GM21737 (cell line): ENCODE data around the gene ASTL.
"Not testable (repeated sequence)": the region's sequence is repeated elsewhere in the genome, so short reads cannot be mapped to it uniquely, and the experiment has no call there.

Experiments used
- ATAC-seq: cut with Tn5 transposase; IDR thresholded peaks from one replicate; pipeline ENCODE4 v1.9.1; 2021; ENCODE audit warnings: mild to moderate bottlenecking, moderate library complexity; ENCODE audit not compliant: unreplicated experiment

Gene ASTL

GRCh38 chr2:96138179-96139145, at the start of gene ASTL:
Gene ASTL, minus strand, starts transcription at chr2:96138502. Its CDS starts 66 bp downstream, at chr2:96138436.
- no peak for ATAC-seq

- ATAC-seq: no peak
These were observed 48.3 kb upstream of the ASTL start for GRCh38 chr2:96186562-96186961.

DNA sequence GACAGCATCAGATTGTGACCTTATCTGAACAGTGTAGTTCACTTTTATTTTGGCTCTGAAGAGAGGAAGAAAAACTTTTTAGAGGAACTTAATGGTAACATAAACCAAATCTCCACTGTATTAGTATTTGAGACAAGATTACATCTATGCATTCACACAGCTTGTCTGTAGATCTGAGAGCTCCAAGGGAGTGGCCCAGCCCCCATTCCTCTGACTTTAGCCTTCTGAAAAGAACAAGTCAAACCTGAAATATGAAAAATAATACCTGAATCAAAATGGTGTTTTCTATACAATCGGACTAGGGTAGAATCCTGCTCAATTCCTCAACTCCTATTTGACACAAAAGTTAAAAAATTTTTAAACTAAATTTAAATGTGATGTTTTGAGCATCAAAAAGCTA, 47.2 kb upstream of the ASTL start:
- ATAC-seq: no peak

- no peak for ATAC-seq
These were observed 46.7 kb upstream of the ASTL start for GRCh38 chr2:96184989-96185388.

- no peak for ATAC-seq
These were observed 45.9 kb upstream of the ASTL start for GRCh38 chr2:96184188-96184587.

- no peak for ATAC-seq
These were observed 43.2 kb upstream of the ASTL start for GRCh38 chr2:96181529-96181928.

DNA sequence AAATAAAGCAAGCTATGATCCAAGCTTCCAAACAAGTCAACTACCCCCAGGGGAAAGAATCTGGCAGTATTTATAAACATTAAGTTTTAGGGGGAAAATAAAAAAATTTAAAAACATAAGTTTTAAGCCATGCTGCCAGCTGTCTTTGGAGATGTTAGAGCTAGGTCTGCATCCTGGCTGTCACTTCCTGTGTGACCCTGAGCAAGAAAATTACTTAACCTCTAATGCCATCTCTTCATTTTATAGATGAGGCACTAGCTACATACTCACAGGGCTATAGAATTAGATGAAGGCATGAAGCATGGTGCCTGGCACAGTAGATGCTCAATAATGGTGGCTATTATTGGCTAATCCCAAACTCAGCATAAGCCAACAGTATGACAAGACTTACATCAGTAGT, 42.2 kb upstream of the ASTL start:
- no peak for ATAC-seq

- no peak for ATAC-seq
These were observed 41.7 kb upstream of the ASTL start for GRCh38 chr2:96180002-96180401.

- no peak for ATAC-seq
These were observed 38.4 kb upstream of the ASTL start for GRCh38 chr2:96176661-96177060.

- no peak for ATAC-seq
These were observed 37.6 kb upstream of the ASTL start for GRCh38 chr2:96175951-96176350.

GRCh38 chr2:96174251-96175144, 36.2 kb upstream of the ASTL start:
- ATAC-seq: peak; percentile 85

DNA sequence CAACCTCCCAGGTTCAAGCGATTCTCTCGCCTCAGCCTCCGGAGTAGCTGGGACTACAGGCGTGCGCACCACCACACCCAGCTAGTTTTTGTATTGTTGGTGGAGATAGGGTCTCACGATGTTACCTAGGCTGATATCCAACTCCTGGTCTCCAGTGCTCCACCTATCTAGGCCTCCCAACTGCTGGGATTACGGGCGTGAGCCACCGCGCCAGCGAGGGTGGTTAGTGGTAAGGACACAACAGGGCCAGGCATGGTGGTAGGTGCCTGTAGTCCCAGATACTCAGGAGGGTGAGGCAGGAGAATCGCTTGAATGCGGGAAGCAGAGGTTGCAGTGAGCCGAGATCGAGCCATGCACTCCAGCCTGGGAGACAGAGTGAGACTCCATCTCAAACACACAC, 33.5 kb upstream of the ASTL start:
- ATAC-seq: no peak

GRCh38 chr2:96170626-96171025, 32.3 kb upstream of the ASTL start:
- ATAC-seq: no peak

DNA sequence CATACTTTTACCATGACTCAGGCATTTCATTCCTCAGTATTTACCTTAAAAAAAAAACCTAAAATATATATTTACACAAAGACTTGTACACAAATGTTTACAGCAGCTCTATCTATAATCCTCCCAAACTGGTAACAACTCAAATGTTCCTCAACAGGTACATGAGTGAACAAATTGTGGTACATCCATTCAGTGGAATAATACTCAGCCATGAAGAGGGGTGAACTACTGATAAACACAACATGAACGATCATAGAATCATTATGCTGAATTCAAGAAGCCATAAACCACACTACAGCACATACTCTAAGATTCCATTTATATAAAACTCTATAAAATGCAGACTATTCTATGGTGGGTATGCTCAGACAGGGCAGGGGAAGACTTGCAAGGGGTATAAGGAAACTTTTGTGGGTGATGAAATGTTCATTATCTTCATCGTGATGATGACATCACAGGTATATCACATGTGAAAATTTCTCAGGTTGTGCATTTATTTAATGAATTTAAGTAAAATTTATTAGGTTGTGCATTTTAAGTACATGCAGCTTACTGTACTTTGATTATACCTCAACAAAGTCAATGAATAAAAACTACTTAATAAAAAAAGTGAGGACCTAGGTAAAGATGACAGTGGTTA, 31.7 kb upstream of the ASTL start:
- ATAC-seq: no peak

GRCh38 chr2:96167407-96168013, 29.2 kb upstream of the ASTL start:
- no peak for ATAC-seq

GRCh38 chr2:96164459-96165184, 26.3 kb upstream of the ASTL start:
- peak; percentile 50 for ATAC-seq

DNA sequence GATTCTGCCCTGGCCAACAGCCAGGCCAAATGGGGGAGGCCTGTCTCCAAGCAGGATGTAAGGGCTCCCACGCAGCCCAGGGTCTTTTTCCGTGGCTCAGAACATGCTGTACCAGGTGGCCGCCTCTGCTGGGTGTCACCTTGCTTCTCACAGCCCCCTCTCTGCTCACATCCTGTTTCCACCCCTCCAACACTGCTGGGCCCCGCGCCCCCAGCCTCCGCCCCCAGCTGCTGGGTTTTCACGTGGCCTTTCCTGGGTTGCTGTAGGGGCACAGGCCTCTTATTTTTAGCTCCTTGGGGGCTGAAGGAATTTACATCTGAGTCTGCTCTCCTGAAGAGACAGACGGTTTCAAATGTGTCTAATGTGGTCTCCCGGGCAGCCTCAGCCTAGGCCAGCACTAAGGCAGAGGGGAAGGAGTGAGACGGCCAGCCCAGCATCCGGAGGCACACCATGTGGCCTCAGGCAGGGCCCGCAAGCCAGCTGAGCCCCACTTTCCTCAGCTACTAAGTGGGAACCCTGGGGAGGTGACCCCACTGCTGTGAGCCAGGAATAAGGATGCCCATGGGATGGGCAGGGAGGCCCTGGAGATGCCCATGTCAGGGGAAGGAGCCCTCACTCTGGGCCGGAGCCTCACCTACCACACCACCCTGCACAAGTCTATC, 25.6 kb upstream of the ASTL start:
- peak; percentile 54 for ATAC-seq

- no peak for ATAC-seq
These were observed 25.1 kb upstream of the ASTL start for GRCh38 chr2:96163415-96163767.

DNA sequence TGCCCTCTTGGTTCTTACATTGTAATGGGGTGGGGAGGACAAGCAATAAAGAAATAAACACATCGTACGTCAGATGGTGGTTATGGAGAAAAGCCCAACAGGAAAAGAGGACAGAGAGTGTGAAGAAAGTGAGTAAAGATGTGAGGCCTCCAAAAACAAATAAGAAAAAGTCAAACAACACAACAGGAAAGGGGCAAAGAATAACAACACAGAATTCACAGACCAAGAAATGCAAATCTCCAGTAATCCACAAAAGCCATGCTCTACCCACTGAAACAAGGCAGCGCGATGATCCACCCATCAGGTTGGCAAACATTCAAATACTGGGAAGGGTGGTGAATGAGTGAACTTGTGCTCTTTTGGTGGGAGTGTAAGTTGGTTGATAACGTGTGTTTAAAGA, 23.6 kb upstream of the ASTL start:
- ATAC-seq: no peak

DNA sequence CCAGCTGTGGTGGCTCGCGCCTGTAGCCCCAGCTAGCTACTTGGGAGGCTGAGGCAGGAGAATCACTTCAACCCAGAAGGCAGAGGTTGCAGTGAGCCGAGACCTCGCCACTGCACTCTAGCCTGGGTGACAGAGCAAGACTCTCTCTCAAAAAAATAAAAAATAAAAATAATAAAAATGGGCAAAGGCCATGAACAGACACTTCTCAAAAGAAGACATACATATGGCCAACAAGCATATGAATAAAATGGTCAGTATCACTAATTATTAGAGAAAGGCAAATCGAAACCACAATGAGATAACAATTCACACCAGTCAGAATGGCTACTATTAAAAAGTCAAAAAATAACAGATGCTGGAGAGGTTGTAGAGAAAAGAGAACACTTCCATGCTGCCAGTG, 22.1 kb upstream of the ASTL start:
- ATAC-seq: not testable (repeated sequence)
